DMS79 (cell line): ENCODE data around the gene PRPH.

Experiments used
- DNase-seq: peaks from one replicate; lab custom pipeline; 2025; lab: John Stamatoyannopoulos, UW

PRPH gene

GRCh38 chr12:49345825-49346658, 51.1 kb downstream of the PRPH start:
- no peak for DNase-seq

DNA sequence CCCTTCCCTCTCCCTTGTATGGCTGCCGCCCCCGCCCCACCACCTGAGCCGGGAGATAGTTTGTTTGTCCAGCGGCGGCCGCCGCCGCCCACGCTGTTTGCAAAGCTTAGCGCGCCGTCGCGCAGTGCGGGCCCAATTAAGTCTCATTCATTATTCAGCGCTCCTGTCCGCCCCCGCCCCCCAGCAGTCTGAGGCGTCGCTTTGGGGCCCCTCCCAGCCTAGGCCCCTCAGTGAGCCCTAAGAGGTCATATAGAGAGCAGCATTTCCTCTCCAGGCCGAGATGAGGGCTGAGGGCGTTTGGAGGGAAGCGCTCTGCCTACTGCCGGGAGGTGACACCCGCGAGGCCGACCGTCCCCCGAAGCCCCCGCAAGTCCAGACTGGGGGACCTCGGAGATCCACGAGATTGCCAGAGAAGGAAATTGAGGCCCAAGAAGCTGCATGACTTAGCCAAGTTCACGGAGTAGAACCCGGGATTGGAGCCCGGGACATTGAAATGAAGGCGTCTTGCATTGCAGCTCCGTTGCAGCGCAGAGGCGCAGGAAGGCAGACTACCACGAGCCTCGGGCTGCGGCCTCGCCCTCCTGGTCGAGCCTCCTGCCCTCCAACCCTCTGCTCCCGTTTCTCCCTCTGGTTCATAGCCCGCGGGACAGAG, 51.8 kb downstream of the PRPH start, which contains the start of gene DNAJC22:
Gene DNAJC22, plus strand, starts transcription at position 230 of the 652 bp plus-strand sequence. CDS start 1,985 bp downstream, outside the sequence.
- peak; percentile 77 for DNase-seq

- DNase-seq: peak; percentile 85
Observed at GRCh38 chr12:49347311-49348193, 52.6 kb downstream of the PRPH start.
